ENCODE measurements around the gene SOWAHC. TPM values are rescaled to one million over a fixed set of nuclear protein-coding genes. Genes with fewer than 3 reads are reported as not detected.
A peak's percentile ranks its signal among the peaks of the same experiment; 100 is the strongest.
"Not testable (repeated sequence)": the region's sequence is repeated elsewhere in the genome, so short reads cannot be mapped to it uniquely, and the experiment has no call there.

SOWAHC gene
- total RNA-seq, 4 donors from 2014 or later = 8.3 to 24.2 (median 17.2) TPM

DNA sequence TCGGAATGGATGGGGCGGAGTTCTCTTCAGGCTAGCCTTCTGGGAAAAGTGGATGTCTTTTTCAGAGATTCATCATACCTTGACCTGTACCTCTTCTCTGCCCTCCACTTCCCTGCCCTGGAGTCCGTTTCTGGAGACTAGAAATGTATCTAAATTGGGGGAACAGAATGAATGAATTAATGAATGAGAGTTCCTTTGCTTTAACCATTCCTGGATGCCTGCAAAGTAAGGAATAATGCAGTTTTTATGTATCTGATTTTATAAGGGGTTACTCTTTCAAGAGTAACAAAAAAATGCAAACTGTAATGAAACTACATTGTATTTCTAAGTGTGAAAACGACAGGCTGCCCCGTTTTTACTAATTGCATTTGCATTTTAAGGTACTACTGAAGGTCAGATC lies 2.0 kb downstream of the SOWAHC start:
- Histone ChIP-seq H3K27ac (no peak overlapping the region), H3K4me1 (peaks cover 0 to 24% (median 1%) of the 10 kb centered on the region in 4 donors)

GRCh38 chr2:109619032-109619615 lies 5.0 kb downstream of the SOWAHC start:
- DNase-seq = no peak
- Histone ChIP-seq H3K27me3 (no peaks in the 10 kb centered on the region), H3K9me3 (no peaks in the 10 kb centered on the region), H3K4me1 (peaks cover 0 to 12% (median under 1%) of the 10 kb centered on the region in 4 donors), H3K27ac (no peak overlapping the region), H3K36me3 (no peaks in the 10 kb centered on the region), H3K4me3 (no peak overlapping the region)
- TF ChIP-seq CTCF (IDR thresholded peaks at IDR 0.05) (no peak), POLR2A (IDR thresholded peaks at IDR 0.05) (no peak)

More for the DNA sequence above, 2.0 kb downstream of the SOWAHC start:
- H3K4me3 ChIP-seq = peak overlapping the region in 2 of 4 donors; percentile 60 to 84
- no peaks in the 10 kb centered on the region for H3K36me3 ChIP-seq
- no peak for DNase-seq
- no peak for TF ChIP-seq POLR2A (IDR thresholded peaks at IDR 0.05)
- no peak for TF ChIP-seq CTCF (IDR thresholded peaks at IDR 0.05)
- H3K9me3 ChIP-seq = no peaks in the 10 kb centered on the region
- H3K27me3 ChIP-seq = no peaks in the 10 kb centered on the region

GRCh38 chr2:109623297-109623696 lies 9.1 kb downstream of the SOWAHC start:
- Histone ChIP-seq H3K27ac (no peak overlapping the region), H3K9me3 (no peaks in the 10 kb centered on the region), H3K4me3 (no peak overlapping the region), H3K36me3 (no peaks in the 10 kb centered on the region), H3K4me1 (no peaks in the 10 kb centered on the region), H3K27me3 (no peaks in the 10 kb centered on the region)
- no peak for DNase-seq
- TF ChIP-seq POLR2A (IDR thresholded peaks at IDR 0.05) (no peak), CTCF (IDR thresholded peaks at IDR 0.05) (no peak)

DNA sequence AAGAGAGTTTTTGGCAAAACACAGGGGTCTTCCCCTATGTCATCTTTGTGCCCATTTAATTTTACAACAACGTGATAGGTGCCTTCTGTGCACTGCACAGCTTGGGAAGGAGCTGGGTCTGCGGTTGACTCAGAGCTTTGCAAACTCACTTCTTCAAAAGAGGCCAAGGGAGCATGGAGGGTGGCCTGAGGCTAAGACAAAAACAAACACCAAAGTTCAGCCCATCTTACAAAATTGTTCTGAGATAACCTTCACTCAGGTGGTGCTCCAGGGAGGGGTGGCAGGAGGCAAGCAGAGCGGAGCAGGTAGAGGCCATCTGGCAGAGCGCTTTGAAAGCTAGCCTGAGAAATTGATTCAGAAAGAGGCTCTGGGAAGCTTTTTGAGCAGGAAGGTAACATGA lies 9.8 kb downstream of the SOWAHC start:
- Histone ChIP-seq H3K9me3 (no peaks in the 10 kb centered on the region), H3K4me1 (no peaks in the 10 kb centered on the region), H3K4me3 (no peak overlapping the region), H3K27ac (no peak overlapping the region), H3K36me3 (no peaks in the 10 kb centered on the region), H3K27me3 (no peaks in the 10 kb centered on the region)
- no peak for TF ChIP-seq POLR2A (IDR thresholded peaks at IDR 0.05)
- TF ChIP-seq CTCF (IDR thresholded peaks at IDR 0.05) = no peak
- no peak for DNase-seq

DNA sequence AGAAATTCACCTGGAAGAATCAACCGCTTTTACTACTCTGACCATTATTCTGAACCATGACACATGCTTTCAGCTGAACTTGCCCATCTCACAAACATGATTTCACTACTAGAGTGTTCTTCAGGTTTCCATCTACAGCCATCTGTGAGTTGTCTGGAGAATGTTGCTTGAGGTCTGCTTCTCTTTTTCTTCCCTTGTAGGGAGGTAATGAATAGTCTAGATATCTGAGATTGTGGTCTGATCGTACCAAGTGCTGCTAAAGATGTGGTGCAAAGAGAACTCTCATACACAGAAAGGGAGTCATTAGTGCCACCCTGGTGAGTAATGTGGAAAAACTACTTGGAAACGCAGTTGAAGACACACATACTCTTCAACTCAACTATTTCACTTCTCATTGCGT lies 10.2 kb downstream of the SOWAHC start:
- H3K36me3 ChIP-seq = no peaks in the 10 kb centered on the region
- no peaks in the 10 kb centered on the region for H3K4me1 ChIP-seq
- TF ChIP-seq POLR2A (IDR thresholded peaks at IDR 0.05) (no peak), CTCF (IDR thresholded peaks at IDR 0.05) (no peak)
- no peaks in the 10 kb centered on the region for H3K27me3 ChIP-seq
- no peak overlapping the region for H3K27ac ChIP-seq
- no peaks in the 10 kb centered on the region for H3K9me3 ChIP-seq
- H3K4me3 ChIP-seq = no peak overlapping the region
- DNase-seq = no peak

DNA sequence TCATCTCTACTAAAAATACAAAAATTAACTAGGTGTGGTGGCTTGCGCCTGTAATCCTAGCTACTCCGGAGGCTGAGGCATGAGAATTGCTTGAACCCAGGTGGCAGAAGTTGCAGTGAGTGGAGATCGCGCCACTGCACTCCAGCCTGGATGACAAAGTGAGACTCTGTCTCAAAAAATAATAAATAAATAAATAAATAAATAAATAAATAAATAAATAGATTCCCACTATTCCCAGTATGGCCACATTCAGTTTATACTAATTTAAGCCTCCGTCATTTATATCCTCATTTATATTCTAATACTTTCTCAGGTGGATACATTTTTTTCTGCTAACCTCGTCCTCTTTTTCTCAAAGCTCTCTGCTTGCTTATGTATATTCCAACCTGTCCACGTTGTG lies 14.2 kb downstream of the SOWAHC start:
- not testable (repeated sequence) for H3K27me3 ChIP-seq, H3K36me3 ChIP-seq, DNase-seq, H3K9me3 ChIP-seq, H3K27ac ChIP-seq, H3K4me3 ChIP-seq, H3K4me1 ChIP-seq

Data from Peyer's patch (tissue), 4 donors.